Natural killer cell (primary cell): ENCODE measurements around the gene GZMA. TPM values are rescaled to one million over a fixed set of nuclear protein-coding genes. Genes with fewer than 3 reads are reported as not detected.
"Not testable (repeated sequence)": the region's sequence is repeated elsewhere in the genome, so short reads cannot be mapped to it uniquely, and the experiment has no call there.

Experiments used
- ATAC-seq, 3 donors: fragments of 150-1000 bp in 2 of 3; fragments of 200-7000 bp in 1 of 3; cut with Tn5 transposase; 1 replicate in 1 of 3; 2 replicates in 2 of 3; pipeline ENCODE4 v1.10.0; 2021; ENCODE audit warnings: mild to moderate bottlenecking in 2 of 3, moderate library complexity in 2 of 3
- DNase-seq, 2 donors: peaks; one replicate each; pipeline versions ENCODE4 v3.0.0 to v3.0.0-alpha.2; 2013 to 2021; ENCODE audit warnings: mixed read lengths in 1 of 2
- H3K27ac ChIP-seq: one replicate; pipeline ENCODE4 v1.5.1; 2013; ENCODE audit warnings: mild to moderate bottlenecking, low read length
- H3K27me3 ChIP-seq: one replicate; pipeline ENCODE4 v1.6.1; 2013; ENCODE audit warnings: low read length; ENCODE audit not compliant: control insufficient read depth, insufficient read depth
- H3K36me3 ChIP-seq: one replicate; pipeline ENCODE4 v1.6.1; 2013; ENCODE audit warnings: low read length; ENCODE audit not compliant: control insufficient read depth, insufficient read depth
- H3K4me1 ChIP-seq: one replicate; pipeline ENCODE4 v1.6.1; 2013; ENCODE audit warnings: low read length; ENCODE audit not compliant: control insufficient read depth, insufficient read depth
- H3K4me3 ChIP-seq: one replicate; pipeline ENCODE4 v1.5.1; 2013; ENCODE audit warnings: low read length
- H3K9me3 ChIP-seq: one replicate; pipeline ENCODE4 v1.6.1; 2013; ENCODE audit warnings: low read length; ENCODE audit not compliant: control insufficient read depth, insufficient read depth
- H3K27ac Mint-ChIP-seq, 2 donors: one replicate each; pipeline ENCODE4 v1.8.0; 2022; ENCODE audit warnings: mild to moderate bottlenecking in 2 of 2, mixed read lengths in 2 of 2, moderate library complexity in 1 of 2
- H3K27me3 Mint-ChIP-seq, 2 donors: one replicate each; pipeline ENCODE4 v1.8.0; 2022; ENCODE audit warnings: low read depth in 2 of 2, mixed read lengths in 2 of 2
- H3K36me3 Mint-ChIP-seq: one replicate; pipeline ENCODE4 v1.8.0; 2022; ENCODE audit warnings: mixed read lengths
- H3K4me1 Mint-ChIP-seq, 2 donors: one replicate each; pipeline ENCODE4 v1.8.0; 2022; ENCODE audit warnings: mixed read lengths in 2 of 2
- H3K4me3 Mint-ChIP-seq: one replicate; pipeline ENCODE4 v1.8.0; 2022; ENCODE audit warnings: mild to moderate bottlenecking, moderate library complexity, mixed read lengths
- H3K9me3 Mint-ChIP-seq, 2 donors: one replicate each; pipeline ENCODE4 v1.8.0; 2022; ENCODE audit warnings: mixed read lengths in 2 of 2
- WGBS: methylation state at CpG from one replicate; pipeline ENCODE4 v1.1.7; 2013; ENCODE audit warnings: missing lambda C conversion rate; ENCODE audit not compliant: insufficient coverage; 5-methylcytosine and 5-hydroxymethylcytosine counted together
- intact Hi-C: fragments of 100-400 bp; cut with micrococcal nuclease; formaldehyde crosslinking; loops from one replicate; pipeline ENCODE4 v1.14.2; 2022
- total RNA-seq, 4 donors: library from RNA; stranded (reverse); fragments of 120-200 nt in 1 of 4; gene quantifications; one replicate each; pipeline versions ENCODE4 v1.2.3 to v1.2.4, GENCODE V29; 2013 to 2022
- TF ChIP-seq, protein P1 (sequence below): fragments of 200-600 bp; IDR thresholded peaks from one replicate; pipeline ENCODE4 v1.8.0; 2022; ENCODE audit warnings: antibody characterized with exemption

Gene GZMA
- total RNA-seq, 3 donors from 2014 or later (not counting 1 experiment from before 2014, with no cell fraction given) = 530 to 621 (median 590) TPM

GRCh38 chr5:55104036-55104772, 1.8 kb downstream of the GZMA start:
- H3K27me3 Mint-ChIP-seq = no peaks in the 10 kb centered on the region
- H3K9me3 Mint-ChIP-seq = peaks cover 0 to 3% of the 10 kb centered on the region in 2 donors
- H3K4me3 ChIP-seq = peak overlapping the region; percentile 71
- peaks cover 37% of the 10 kb centered on the region for H3K36me3 Mint-ChIP-seq
- H3K4me1 Mint-ChIP-seq = peaks cover 80 to 85% of the 10 kb centered on the region in 2 donors
- H3K27ac ChIP-seq = peak overlapping the region; percentile 87
- 40% methylated on average over 2 of the region's 2 CpGs for WGBS
- peak overlapping the region; percentile 94 for H3K4me3 Mint-ChIP-seq
- intact Hi-C loops = loop anchor here (1.0 to 5.0 kb wide), 5 partner anchors 32 to 457 kb away; partner anchors contain the start of gene GZMK
- H3K4me1 ChIP-seq = peaks cover 21% of the 10 kb centered on the region
- TF ChIP-seq, protein P1, sequence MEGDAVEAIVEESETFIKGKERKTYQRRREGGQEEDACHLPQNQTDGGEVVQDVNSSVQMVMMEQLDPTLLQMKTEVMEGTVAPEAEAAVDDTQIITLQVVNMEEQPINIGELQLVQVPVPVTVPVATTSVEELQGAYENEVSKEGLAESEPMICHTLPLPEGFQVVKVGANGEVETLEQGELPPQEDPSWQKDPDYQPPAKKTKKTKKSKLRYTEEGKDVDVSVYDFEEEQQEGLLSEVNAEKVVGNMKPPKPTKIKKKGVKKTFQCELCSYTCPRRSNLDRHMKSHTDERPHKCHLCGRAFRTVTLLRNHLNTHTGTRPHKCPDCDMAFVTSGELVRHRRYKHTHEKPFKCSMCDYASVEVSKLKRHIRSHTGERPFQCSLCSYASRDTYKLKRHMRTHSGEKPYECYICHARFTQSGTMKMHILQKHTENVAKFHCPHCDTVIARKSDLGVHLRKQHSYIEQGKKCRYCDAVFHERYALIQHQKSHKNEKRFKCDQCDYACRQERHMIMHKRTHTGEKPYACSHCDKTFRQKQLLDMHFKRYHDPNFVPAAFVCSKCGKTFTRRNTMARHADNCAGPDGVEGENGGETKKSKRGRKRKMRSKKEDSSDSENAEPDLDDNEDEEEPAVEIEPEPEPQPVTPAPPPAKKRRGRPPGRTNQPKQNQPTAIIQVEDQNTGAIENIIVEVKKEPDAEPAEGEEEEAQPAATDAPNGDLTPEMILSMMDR = no peak
- peaks cover 30% of the 10 kb centered on the region for H3K36me3 ChIP-seq
- peak in 1 of 2 donors; percentile 49 for DNase-seq
- peak in 2 of 3 donors; percentile 34 to 38 for ATAC-seq
- H3K9me3 ChIP-seq = no peaks in the 10 kb centered on the region
- H3K27ac Mint-ChIP-seq = peak overlapping the region; percentile 92 to 96
- no peaks in the 10 kb centered on the region for H3K27me3 ChIP-seq

DNA sequence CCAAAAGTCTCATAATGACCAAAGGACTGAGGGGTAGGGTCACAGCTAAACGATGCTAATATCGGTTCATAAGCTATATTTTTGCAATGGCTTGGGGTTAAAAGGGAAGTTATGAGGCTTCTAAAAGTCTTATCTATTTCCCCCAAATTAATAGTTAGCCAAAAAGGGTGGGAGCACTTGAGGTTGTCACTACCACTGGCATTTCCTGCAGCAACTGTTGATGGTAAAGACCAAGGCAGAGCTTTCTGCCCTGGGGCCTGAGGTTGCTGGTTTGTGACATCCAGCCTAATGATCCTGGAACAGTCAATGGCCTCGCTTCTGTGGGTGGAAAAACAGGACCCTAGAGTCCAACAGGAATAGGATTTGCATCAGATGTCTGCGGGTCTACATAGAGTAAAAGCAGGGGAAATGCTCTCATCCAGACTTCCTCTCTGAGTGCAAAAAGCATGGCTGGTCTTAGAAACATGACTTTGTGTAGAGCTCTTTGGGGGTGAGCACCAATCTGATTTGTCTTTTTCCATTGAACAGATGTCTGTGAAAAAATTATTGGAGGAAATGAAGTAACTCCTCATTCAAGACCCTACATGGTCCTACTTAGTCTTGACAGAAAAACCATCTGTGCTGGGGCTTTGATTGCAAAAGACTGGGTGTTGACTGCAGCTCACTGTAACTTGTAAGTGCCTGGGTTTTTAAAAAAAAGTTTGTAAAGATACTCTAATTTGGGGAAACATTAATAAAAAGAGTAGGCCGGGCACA, 2.7 kb downstream of the GZMA start:
- 30% methylated on average over 5 of the region's 5 CpGs for WGBS
- peaks cover 22% of the 10 kb centered on the region for H3K4me1 ChIP-seq

GRCh38 chr5:55105976-55106375, 3.5 kb downstream of the GZMA start:
- H3K4me3 ChIP-seq, ATAC-seq, H3K27me3 ChIP-seq, DNase-seq, H3K9me3 Mint-ChIP-seq, intact Hi-C loops, H3K9me3 ChIP-seq, H3K27me3 Mint-ChIP-seq: not testable (repeated sequence)
- Mint-ChIP-seq H3K27ac (peak overlapping the region; percentile 54 to 87), H3K4me1 (peaks cover 82 to 85% of the 10 kb centered on the region in 2 donors), H3K4me3 (peak overlapping the region; percentile 91), H3K36me3 (peaks cover 48% of the 10 kb centered on the region)
- Histone ChIP-seq H3K27ac (peak overlapping the region; percentile 17), H3K4me1 (peaks cover 22% of the 10 kb centered on the region), H3K36me3 (peaks cover 46% of the 10 kb centered on the region)

More for the DNA sequence above, 2.7 kb downstream of the GZMA start:
- Histone ChIP-seq H3K27ac (peak overlapping the region; percentile 87), H3K9me3 (no peaks in the 10 kb centered on the region), H3K4me3 (peak overlapping the region; percentile 71), H3K27me3 (no peaks in the 10 kb centered on the region), H3K36me3 (peaks cover 39% of the 10 kb centered on the region)
- TF ChIP-seq, protein P1 = no peak
- peaks cover 84 to 85% of the 10 kb centered on the region in 2 donors for H3K4me1 Mint-ChIP-seq
- peak overlapping the region; percentile 94 for H3K4me3 Mint-ChIP-seq
- H3K27me3 Mint-ChIP-seq = no peaks in the 10 kb centered on the region
- DNase-seq (no peak), ATAC-seq (peak in 1 of 3 donors; percentile 36)
- intact Hi-C loops = loop anchor here (1.0 to 5.0 kb wide), 5 partner anchors 33 to 458 kb away; partner anchors contain the start of gene GZMK
- peaks cover 39% of the 10 kb centered on the region for H3K36me3 Mint-ChIP-seq
- no peaks in the 10 kb centered on the region for H3K9me3 Mint-ChIP-seq
- H3K27ac Mint-ChIP-seq = peak overlapping the region; percentile 92 to 96

- H3K27ac Mint-ChIP-seq = peak overlapping the region; percentile 54 to 87
- Histone ChIP-seq H3K27me3 (no peaks in the 10 kb centered on the region), H3K27ac (no peak overlapping the region), H3K9me3 (no peaks in the 10 kb centered on the region), H3K4me1 (peaks cover 16% of the 10 kb centered on the region), H3K36me3 (peaks cover 62% of the 10 kb centered on the region), H3K4me3 (no peak overlapping the region)
- H3K9me3 Mint-ChIP-seq = no peaks in the 10 kb centered on the region
- peak overlapping the region; percentile 91 for H3K4me3 Mint-ChIP-seq
- ATAC-seq = no peak
- DNase-seq = no peak
- no peaks in the 10 kb centered on the region for H3K27me3 Mint-ChIP-seq
- H3K36me3 Mint-ChIP-seq = peaks cover 48% of the 10 kb centered on the region
- H3K4me1 Mint-ChIP-seq = peaks cover 72 to 81% of the 10 kb centered on the region in 2 donors
- TF ChIP-seq, protein P1 = no peak
- intact Hi-C loops = no loop called here
- 89% methylated on average over 3 of the region's 3 CpGs for WGBS
Observed at GRCh38 chr5:55108661-55109060, 6.2 kb downstream of the GZMA start.
